T47D (cell line): ENCODE data around the gene RBM5.

Experiments
- DNase-seq, 2 experiments: peaks; one replicate each; pipeline versions ENCODE4 v3.0.0 to v3.0.0-alpha.2; 2011 to 2012; ENCODE audit warnings: low read depth in 1 of 2, low spot score in 1 of 2
- JUND ChIP-seq: IDR thresholded peaks from 2 replicates; pipeline ENCODE4 v1.6.1; 2012; ENCODE audit warnings: low read depth
- in situ Hi-C: cut with HindIII; loops from 2 replicates; pipeline ENCODE4 v1.10.0; 2016; ENCODE audit warnings: low sequenced_read_pairs, low pct_unique_long_range_greater_than_20kb

RBM5 gene

DNA sequence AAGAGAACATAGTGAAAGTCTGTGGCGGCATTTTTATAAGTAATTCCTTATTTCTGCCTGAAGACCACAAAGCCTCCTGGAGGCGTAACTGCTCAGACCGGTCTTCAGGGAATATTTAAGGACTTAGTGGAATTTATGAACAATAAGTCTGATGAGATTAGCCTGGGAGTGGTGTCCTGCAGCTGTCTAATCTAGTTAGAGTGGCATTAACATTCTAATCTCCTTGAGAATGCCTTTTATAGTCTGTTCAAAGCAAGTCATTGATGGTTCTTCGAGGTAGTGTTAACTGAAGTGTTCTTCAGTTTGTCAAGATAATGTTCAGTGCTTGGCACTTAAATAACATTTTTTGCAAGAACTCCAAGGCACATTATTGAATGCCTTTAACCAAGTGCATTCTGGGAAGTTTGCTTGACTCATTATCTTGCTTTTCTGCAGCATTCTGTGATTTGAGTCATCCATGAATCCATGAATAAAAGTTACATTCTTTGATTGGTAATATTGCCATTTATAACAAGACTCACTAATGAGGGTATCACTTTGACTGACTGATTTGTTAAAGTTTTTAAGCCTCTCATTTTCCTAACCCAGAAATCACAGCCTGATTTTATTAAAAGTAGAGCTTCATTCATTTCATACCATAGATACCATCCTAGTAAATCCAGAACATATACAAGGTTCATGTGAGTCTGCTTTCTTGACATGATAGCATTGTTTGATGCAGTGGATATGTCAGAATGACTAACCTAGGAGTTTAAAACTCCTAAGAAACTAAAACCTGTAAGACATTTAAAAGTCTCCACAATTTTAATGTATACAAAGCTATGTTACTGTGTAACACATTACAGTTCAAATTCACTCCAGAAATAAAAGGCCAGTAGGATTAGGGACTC lies 12.5 kb downstream of the RBM5 start:
- no peak for TF ChIP-seq JUND
- in situ Hi-C loops = no loop called here
- DNase-seq = no peak

DNA sequence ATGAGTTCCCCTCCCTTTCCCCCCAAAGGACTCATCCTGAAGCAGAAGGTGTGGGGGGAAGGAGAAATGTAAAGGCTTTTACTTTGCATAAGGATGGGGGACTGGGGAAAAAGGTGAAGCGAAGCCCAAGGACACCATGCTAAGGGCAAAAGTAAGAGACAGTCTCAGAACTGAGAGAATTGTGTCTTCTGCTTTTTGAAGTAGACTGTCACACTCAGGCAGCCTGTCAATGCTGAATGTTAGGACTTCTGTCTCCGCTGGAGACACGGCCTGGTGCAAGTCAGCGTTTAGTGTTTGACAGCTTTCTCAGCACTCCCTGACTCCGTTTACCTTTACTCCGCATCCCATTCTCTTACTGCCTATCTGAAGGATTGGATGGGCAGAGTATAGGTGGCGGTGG lies 13.8 kb downstream of the RBM5 start:
- in situ Hi-C loops = no loop called here
- no peak for TF ChIP-seq JUND
- DNase-seq = no peak

DNA sequence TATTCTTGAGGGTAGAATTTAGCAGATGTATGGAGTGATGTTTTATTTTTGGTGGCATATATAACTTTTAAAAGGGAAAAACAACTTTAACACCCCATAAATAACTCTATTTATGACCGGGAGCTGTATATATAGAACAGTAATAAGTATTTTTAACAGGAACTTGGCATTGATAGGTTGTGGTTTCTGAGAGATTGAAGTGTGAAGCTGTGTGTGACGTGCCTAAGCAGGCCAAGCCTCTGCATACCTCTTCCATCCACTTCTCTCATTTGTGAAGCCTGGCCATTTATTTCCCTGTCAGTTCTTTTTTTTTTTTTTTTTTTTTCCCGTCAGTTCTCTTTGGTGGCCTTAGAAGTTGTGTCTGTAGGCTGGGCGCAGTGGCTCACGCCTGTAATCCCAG lies 23.0 kb downstream of the RBM5 start:
- in situ Hi-C loops = no loop called here
- no peak for TF ChIP-seq JUND
- DNase-seq = no peak

DNA sequence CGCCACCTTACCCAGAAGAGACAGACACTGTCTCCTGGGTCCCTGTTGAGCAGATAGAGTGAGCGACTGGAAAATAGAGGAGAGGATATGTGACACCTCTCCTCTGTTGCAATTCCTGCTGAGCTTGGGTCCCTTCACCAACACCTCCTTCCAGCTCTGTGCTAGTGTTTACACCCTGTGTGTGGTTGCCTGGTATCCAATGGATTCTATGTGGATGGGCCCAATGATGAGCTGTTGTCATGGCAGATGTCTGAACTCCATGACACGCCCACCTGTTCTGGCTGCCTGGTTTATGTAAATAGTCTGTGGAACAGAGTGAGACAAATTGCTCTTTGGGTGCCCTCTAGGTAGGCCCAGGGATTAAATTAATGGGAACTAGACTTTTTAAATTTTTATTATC lies 23.7 kb downstream of the RBM5 start:
- in situ Hi-C loops = no loop called here
- TF ChIP-seq JUND = no peak
- no peak for DNase-seq

DNA sequence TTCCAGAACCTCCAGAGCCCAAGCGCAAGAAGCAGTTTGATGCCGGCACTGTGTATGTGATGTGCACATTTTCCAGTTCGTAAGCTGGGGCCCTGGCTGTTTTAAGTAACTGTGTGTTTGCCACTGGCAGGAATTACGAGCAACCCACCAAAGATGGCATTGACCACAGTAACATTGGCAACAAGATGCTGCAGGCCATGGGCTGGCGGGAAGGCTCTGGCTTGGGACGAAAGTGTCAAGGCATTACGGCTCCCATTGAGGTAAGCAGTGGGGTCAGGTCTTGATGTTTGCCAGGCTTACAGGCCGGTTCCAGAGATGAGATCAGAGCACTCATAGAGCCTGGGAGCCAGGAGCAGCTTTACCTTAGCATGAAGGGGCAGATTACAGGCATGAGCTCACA lies 28.4 kb downstream of the RBM5 start:
- in situ Hi-C loops = no loop called here
- DNase-seq = no peak
- TF ChIP-seq JUND = no peak

DNA sequence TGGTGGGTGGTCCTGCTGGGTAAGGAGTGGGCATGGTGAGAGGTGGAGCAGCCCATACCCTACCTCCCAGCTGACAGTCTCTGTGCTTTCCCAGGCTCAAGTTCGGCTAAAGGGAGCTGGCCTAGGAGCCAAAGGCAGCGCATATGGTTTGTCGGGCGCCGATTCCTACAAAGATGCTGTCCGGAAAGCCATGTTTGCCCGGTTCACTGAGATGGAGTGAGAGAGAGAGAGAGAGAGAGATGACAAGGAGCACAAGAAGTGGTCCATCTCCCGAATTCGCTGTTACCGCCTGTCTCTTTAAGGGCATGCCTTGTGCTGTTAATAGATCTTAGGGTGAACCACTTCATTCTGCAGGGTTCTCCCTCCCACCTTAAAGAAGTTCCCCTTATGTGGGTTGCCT lies 29.5 kb downstream of the RBM5 start:
- TF ChIP-seq JUND = no peak
- in situ Hi-C loops = no loop called here
- DNase-seq = no peak

DNA sequence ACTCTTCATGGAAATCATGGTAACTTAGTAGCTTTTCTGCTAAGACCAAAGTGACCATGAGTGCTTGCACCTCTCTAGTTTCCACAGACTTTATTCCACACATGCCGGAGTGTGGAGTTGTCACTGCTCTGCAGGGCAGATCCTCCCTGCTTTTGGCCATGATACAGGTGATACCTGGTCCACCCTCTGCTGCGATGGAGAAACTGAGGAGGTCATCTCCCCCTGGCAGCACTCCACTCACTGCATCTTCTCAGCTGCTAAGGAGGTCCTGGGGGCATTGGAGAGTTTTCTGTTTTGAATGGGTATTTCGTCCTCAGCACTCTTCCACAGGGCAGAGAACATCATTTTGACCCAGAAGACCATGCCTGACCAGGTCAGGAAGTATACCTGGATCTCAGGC lies 31.1 kb downstream of the RBM5 start:
- no peak for DNase-seq
- no peak for TF ChIP-seq JUND
- in situ Hi-C loops = no loop called here

DNA sequence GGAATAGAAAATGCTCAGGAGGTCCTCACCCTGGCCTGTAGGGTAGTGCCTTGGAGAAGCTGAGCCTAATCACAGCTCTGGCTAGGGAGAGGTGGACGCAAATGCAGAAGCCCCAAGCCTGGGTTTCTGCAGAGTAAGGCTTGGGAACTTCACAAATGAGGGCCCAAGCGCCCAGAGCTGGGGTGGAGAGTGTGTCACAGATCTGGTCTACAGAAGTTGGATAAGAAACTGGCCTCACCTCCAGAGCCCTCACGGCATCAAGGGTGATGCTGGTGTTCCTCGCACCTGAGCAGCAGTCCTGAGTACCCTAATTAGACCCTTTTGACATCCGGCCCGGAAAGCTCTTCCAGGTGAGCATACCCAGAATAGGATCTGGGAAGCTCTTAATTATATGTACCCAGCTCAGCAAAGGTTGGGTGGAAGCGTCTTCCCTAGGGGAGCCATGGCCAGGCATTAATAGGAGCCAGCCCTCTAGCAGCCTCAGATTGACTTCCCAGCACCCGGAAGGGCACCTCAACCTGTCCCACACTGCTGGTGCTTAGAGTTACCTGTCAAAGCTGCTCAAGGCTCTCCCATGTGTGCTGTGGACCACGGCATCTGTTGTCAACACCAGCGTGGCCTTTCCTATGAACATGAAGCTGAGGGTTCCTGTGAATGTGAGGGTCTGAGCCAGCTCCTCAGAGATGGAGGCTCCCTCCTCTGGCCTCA lies 31.8 kb downstream of the RBM5 start:
- in situ Hi-C loops = no loop called here
- TF ChIP-seq JUND = no peak
- no peak for DNase-seq

DNA sequence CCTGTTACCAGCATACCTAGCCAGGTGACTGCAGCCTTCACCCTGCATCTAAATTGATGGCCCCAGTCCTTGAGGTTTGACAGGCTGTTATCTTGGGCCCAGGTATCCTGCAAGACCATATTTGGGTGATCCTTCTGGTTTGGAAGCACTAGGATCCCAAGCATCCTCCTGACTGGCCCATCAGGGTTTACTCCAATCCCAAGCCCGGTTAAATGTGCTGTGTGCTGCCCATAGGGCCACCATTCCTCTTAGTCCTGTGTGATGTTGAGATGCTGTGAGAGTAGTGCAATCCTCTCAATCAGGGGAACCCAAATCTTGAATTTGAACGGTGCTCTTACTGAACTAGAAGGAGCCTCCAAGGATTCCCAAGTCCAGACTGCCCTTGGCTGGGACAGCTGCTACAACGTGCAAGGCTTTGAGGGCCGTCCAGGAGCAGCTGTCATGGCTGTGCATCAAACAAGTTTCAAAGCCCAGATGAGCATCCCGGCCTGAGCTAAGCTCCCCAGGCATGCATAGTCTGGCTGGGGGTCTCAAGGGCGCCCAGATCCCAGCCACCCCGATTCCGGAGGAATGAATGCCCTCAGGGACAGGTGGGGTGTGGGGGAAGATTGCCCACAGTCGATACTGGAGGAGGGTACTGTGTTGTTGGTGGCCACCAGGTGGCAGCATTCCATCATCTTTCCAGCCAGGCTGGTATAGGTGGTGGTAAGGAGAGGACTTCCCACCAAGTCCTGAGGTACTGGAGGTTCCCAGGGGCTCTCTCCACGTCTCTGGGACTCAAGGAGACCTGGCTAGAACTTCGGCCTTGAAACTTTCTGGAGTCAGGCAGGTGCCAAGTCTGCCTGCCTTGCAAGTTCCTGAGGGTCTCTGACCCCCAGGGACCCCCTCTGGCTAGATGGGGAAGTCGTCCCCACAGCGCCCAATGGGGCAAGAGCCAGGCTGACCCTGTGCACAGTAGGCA lies 32.6 kb downstream of the RBM5 start:
- TF ChIP-seq JUND = no peak
- in situ Hi-C loops = no loop called here
- peak; percentile 69 to 80 for DNase-seq

DNA sequence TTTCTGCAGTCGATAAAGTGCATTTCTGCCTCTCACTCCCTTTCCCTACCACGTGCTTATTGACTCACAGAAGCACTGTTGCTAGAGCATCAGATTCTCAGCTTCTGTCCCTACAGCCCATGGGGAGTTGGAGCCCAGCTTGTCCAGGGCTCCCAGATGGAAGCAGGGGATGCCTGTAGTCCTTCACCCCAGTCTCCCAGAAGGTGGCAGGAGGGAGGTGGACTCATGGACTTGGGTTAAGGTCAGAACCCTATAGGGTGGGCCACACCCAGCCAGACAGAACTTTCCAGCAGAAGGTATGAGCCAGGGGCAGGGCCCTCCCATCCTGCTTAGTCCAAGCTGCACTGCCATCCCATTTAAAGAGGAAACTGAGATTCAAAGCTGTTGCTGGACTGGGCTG lies 33.4 kb downstream of the RBM5 start:
- TF ChIP-seq JUND = no peak
- in situ Hi-C loops = no loop called here
- DNase-seq = peak in 1 of 2 experiments; percentile 42

DNA sequence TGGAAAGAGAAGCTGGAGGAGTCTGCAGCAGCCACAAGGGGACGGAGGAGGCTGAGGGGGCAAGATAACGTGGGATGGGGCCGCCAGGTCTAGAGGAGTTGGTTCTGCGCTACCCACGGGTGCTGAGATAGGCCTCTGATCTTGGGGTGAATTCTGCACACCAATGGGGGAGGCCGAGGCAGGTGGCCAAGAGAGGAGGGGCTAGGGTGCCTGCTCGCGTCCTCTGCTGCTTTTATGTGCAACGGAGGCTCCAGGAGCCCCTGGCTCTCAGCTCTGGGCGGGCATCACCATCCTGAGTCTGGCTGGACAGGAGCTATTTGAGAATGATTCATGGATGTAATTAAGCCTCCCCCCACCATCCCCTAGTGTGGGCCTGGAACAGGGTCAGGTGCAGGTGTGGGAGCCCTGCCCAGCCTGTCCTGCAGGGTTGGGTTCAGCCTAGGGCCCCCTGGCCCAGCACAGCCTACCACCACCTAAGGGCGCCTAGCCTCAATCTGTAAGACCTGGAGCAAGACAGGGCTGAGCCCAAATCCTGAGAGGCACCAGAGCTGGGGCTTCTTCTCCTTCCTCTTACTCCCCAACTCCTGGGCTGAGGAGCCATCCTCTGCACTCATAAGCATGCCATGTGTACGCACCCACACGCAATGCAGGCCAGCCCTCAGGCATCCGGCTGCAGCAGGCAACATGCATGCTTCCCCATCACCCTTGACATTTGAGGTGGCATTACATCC lies 34.1 kb downstream of the RBM5 start:
- in situ Hi-C loops = no loop called here
- no peak for TF ChIP-seq JUND
- peak in 1 of 2 experiments; percentile 23 for DNase-seq

DNA sequence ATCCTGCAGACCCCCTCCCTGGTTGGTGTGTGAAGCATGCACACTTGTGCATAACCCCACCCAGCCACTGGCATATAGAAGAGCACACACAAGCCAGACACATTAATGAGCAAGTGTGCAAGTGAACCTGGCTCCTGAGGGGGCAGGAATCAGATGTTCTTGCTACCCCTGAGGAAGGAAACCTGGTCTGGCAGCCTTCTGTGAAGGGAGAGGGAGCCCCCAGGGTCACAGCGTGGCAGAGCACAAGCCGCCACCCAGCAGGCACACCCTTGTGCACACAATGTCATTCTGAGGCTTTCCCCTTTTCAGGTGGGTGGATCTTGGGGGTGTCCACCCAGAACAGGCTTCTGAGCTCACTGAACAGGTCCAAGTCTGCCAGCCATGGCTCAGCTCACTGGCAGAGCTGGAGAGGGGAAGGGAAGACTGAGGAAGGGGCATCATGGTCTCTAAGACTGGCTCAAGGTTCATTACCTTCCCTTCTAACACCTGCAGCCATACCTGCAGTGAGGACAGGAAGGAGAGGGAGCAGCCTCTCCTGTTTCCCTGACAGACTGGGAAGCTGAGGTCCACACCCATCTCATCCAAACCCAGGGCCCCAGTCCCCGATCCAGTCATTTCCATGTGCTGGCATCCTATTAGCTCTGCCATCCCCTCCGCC lies 34.8 kb downstream of the RBM5 start:
- no peak for TF ChIP-seq JUND
- in situ Hi-C loops = no loop called here
- DNase-seq = peak in 1 of 2 experiments; percentile 37
